PFSK-1 (cell line): ENCODE results near the gene BAZ2B.

Experiments
- FOXP2 ChIP-seq: optimal IDR thresholded peaks from 2 replicates; pipeline ENCODE3; 2011; ENCODE audit warnings: borderline replicate concordance, control low read depth, inconsistent platforms; ENCODE audit not compliant: insufficient read depth; ENCODE audit errors: extremely low read length, extremely low read depth
- POLR2AphosphoS5 ChIP-seq: IDR thresholded peaks from 2 replicates; pipeline ENCODE4 v1.6.1; 2012; ENCODE audit warnings: low read depth, mild to moderate bottlenecking, control low read depth, low read length, moderate library complexity
- SIN3A ChIP-seq: IDR thresholded peaks from 2 replicates; pipeline ENCODE4 v1.6.1; 2012; ENCODE audit warnings: mild to moderate bottlenecking, low read length, moderate library complexity, borderline replicate concordance; ENCODE audit not compliant: insufficient read depth
- TAF1 ChIP-seq: IDR thresholded peaks from 2 replicates; pipeline ENCODE4 v1.6.1; 2012; ENCODE audit warnings: low read length, control low read depth, borderline replicate concordance; ENCODE audit not compliant: insufficient read depth
- TF ChIP-seq, protein P1 (sequence below), 2 experiments: IDR thresholded peaks; 2 replicates each; pipeline versions ENCODE4 v1.6.1 to v1.8.0; 2011 to 2012; ENCODE audit warnings: low read depth in 2 of 2, low read length in 2 of 2, control low read depth in 1 of 2, inconsistent platforms in 1 of 2, mild to moderate bottlenecking in 1 of 2, moderate library complexity in 1 of 2; ENCODE audit not compliant: insufficient read depth in 1 of 2

Gene BAZ2B

GRCh38 chr2:159366538-159366937 is 249.8 kb downstream of the BAZ2B start:
- TF ChIP-seq TAF1 (no peak), FOXP2 (no peak), SIN3A (no peak), POLR2AphosphoS5 (no peak)
- TF ChIP-seq, protein P1, sequence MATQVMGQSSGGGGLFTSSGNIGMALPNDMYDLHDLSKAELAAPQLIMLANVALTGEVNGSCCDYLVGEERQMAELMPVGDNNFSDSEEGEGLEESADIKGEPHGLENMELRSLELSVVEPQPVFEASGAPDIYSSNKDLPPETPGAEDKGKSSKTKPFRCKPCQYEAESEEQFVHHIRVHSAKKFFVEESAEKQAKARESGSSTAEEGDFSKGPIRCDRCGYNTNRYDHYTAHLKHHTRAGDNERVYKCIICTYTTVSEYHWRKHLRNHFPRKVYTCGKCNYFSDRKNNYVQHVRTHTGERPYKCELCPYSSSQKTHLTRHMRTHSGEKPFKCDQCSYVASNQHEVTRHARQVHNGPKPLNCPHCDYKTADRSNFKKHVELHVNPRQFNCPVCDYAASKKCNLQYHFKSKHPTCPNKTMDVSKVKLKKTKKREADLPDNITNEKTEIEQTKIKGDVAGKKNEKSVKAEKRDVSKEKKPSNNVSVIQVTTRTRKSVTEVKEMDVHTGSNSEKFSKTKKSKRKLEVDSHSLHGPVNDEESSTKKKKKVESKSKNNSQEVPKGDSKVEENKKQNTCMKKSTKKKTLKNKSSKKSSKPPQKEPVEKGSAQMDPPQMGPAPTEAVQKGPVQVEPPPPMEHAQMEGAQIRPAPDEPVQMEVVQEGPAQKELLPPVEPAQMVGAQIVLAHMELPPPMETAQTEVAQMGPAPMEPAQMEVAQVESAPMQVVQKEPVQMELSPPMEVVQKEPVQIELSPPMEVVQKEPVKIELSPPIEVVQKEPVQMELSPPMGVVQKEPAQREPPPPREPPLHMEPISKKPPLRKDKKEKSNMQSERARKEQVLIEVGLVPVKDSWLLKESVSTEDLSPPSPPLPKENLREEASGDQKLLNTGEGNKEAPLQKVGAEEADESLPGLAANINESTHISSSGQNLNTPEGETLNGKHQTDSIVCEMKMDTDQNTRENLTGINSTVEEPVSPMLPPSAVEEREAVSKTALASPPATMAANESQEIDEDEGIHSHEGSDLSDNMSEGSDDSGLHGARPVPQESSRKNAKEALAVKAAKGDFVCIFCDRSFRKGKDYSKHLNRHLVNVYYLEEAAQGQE (IDR thresholded peaks at IDR 0.05; ENCODE audit: insufficient read depth in 1 of 2, low read depth in 2 of 2, low read length in 2 of 2): no peak

- TF ChIP-seq, protein P1 (IDR thresholded peaks at IDR 0.05; ENCODE audit: insufficient read depth in 1 of 2, low read depth in 2 of 2, low read length in 2 of 2): no peak
- TF ChIP-seq SIN3A (no peak), FOXP2 (no peak), TAF1 (no peak), POLR2AphosphoS5 (no peak)
Observed at GRCh38 chr2:159362816-159363251, 253.5 kb downstream of the BAZ2B start.

- TF ChIP-seq TAF1: no peak
- TF ChIP-seq, protein P1 (IDR thresholded peaks at IDR 0.05; ENCODE audit: insufficient read depth in 1 of 2, low read depth in 2 of 2, low read length in 2 of 2): no peak
- TF ChIP-seq FOXP2: no peak
- TF ChIP-seq POLR2AphosphoS5: no peak
- no peak for TF ChIP-seq SIN3A
Observed at GRCh38 chr2:159362094-159362493, 254.3 kb downstream of the BAZ2B start.

DNA sequence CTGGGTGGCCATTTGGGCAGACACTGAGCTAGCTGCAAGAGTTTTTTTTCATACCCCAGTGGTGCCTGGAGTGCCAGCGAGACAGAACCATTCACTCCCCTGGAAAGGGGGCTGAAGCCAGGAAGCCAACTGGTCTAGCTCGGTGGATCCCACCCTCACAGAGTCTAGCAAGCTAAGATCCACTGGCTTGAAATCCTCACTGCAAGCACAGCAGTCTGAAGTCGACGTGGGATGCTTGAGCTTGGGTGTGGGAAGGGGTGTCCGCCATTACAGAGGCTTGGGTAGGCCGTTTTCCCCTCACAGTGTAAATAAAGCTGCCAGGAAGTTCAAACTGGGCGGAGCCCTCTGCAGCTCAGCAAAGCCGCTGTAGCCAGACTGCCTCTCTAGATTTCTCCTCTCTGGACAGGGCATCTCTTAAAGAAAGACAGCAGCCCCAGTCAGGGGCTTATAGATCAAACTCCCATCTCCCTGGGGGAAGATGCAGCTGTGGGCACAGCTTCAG is 260.2 kb downstream of the BAZ2B start:
- TF ChIP-seq POLR2AphosphoS5 (no peak), TAF1 (no peak)

GRCh38 chr2:159351977-159352376 is 264.4 kb downstream of the BAZ2B start:
- TF ChIP-seq POLR2AphosphoS5 (no peak), FOXP2 (no peak), TAF1 (no peak), SIN3A (no peak)
- TF ChIP-seq, protein P1 (IDR thresholded peaks at IDR 0.05; ENCODE audit: insufficient read depth in 1 of 2, low read depth in 2 of 2, low read length in 2 of 2): no peak
